Tracheal epithelial cell (primary cell): ENCODE measurements around the gene HSPA13. TPM values are rescaled to one million over a fixed set of nuclear protein-coding genes. Genes with fewer than 3 reads are reported as not detected.

Source experiments
- total RNA-seq: library from RNA; depleted of rRNA; stranded (reverse); fragments of >200 nt; gene quantifications from 2 replicates; pipeline ENCODE4 v1.2.1, GENCODE V29; 2014

HSPA13 gene, protein sequence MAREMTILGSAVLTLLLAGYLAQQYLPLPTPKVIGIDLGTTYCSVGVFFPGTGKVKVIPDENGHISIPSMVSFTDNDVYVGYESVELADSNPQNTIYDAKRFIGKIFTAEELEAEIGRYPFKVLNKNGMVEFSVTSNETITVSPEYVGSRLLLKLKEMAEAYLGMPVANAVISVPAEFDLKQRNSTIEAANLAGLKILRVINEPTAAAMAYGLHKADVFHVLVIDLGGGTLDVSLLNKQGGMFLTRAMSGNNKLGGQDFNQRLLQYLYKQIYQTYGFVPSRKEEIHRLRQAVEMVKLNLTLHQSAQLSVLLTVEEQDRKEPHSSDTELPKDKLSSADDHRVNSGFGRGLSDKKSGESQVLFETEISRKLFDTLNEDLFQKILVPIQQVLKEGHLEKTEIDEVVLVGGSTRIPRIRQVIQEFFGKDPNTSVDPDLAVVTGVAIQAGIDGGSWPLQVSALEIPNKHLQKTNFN
- 61.2 and 69.1 TPM in 2 replicates for total RNA-seq

DNA sequence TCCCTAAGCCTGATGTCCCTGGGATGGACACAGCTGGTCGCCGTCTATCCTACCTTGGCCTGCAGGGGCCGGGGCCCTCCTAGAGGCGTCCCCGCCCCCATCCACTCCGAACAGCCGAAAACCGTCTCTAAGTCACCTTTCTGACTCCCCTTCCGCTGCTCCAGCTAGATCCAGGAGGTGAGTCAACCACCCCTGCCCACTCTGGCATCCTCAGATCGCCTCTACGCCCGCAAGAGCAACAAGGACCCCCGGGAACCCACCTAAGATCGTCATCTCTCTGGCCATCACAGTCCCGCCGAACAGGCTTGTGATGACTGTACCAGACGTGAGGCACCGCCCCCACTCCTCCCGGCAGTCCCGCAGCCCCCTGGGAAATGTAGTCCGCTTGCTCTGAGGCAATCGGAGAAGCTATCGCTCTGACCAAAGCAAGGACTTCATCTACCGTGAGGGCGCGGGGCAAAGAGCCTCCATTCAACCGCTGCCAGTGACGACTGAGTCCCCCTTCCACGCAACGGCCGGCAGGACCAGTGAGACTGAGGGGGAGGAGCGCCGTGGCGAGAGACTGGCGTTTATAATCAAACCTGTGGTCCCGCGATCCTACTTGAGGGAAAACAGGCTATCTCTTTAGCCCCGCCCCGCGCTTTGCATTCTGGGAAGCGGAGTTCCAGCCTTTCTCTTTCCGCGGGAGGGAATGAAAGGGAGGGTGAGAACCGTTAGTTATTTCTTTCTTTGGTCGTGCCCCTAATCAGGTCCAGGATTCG lies at the start of gene HSPA13:
HSPA13 (minus strand) TSS at position 312 of the 761 bp plus-strand sequence; CDS start at position 285, 27 bp downstream.

Other genes with a start within 250 kb of the HSPA13 start
- gene LIPI, start 172.2 kb downstream of the HSPA13 start, total RNA-seq, result not detected in 2 replicates
- under 0.01 and 1.3 TPM in 2 replicates for gene RBM11, start 167.0 kb downstream of the HSPA13 start, total RNA-seq
- under 0.01 TPM in 1 of 2 replicates, not detected in the other for gene SAMSN1, start 163.2 kb upstream of the HSPA13 start, total RNA-seq